WI38 (cell line): Measurements from ENCODE around the gene FAM181A.

Source experiments
- H3K4me3 ChIP-seq: 2 replicates; pipeline ENCODE4 v1.5.1; 2011; ENCODE audit warnings: low read depth, mild to moderate bottlenecking, control low read depth, low read length
- TF ChIP-seq, protein P1 (sequence below): IDR thresholded peaks from 2 replicates; pipeline ENCODE4 v1.5.1; 2012; ENCODE audit warnings: low read depth, mild to moderate bottlenecking, control low read depth, low read length

Gene FAM181A

DNA sequence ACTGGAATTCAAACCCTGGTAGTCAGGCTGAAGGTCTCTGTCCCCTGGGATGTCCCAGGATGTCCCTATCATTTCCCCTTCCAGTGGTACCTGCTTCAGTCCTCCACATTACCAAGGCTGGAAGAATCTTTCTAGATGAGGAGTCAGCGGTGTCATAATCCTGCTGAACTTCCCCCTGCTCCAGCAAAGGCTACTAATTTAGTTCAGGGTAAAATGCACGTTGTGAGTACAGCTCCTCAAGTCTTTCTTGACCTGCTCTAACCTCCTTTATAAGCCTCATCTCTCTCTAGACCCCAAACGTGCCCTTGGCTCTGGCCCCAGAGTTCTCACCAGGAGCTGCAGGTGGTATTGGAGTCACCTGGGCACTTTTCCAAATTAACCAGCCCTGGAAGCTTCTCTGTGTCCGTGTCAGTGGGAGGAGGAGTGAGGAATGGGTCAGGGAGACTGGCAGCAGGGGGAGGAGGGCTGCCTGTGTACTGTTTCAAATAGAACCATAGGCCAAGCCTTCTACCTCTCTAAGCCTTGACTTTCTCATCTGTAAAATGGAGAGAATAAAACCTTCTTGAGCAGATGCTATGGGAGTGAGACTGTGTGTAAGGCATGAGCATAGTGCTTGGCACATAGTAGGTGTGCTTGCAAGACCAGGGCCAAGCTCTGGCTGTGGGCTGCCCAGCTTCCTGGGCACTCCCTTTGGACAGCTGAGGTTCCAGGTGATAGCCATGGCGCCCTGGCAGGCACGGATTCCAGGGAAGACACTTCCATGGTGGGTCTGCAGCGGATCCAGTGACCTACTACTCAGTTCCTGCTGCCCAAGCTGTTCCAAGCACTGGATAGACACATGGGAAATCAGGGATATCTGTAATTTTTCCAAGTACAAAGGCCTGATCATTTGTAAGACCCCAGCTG, 24.7 kb downstream of the FAM181A start:
- H3K4me3 ChIP-seq, result no peak overlapping the region
- TF ChIP-seq, protein P1, sequence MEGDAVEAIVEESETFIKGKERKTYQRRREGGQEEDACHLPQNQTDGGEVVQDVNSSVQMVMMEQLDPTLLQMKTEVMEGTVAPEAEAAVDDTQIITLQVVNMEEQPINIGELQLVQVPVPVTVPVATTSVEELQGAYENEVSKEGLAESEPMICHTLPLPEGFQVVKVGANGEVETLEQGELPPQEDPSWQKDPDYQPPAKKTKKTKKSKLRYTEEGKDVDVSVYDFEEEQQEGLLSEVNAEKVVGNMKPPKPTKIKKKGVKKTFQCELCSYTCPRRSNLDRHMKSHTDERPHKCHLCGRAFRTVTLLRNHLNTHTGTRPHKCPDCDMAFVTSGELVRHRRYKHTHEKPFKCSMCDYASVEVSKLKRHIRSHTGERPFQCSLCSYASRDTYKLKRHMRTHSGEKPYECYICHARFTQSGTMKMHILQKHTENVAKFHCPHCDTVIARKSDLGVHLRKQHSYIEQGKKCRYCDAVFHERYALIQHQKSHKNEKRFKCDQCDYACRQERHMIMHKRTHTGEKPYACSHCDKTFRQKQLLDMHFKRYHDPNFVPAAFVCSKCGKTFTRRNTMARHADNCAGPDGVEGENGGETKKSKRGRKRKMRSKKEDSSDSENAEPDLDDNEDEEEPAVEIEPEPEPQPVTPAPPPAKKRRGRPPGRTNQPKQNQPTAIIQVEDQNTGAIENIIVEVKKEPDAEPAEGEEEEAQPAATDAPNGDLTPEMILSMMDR, result no peak

GRCh38 chr14:93952829-93953228, 25.7 kb downstream of the FAM181A start:
- no peak overlapping the region for H3K4me3 ChIP-seq

GRCh38 chr14:93953263-93953662, 26.1 kb downstream of the FAM181A start:
- no peak overlapping the region for H3K4me3 ChIP-seq
- TF ChIP-seq, protein P1, result no peak

More at GRCh38 chr14:93952829-93953228, 25.7 kb downstream of the FAM181A start:
- TF ChIP-seq, protein P1, result no peak

DNA sequence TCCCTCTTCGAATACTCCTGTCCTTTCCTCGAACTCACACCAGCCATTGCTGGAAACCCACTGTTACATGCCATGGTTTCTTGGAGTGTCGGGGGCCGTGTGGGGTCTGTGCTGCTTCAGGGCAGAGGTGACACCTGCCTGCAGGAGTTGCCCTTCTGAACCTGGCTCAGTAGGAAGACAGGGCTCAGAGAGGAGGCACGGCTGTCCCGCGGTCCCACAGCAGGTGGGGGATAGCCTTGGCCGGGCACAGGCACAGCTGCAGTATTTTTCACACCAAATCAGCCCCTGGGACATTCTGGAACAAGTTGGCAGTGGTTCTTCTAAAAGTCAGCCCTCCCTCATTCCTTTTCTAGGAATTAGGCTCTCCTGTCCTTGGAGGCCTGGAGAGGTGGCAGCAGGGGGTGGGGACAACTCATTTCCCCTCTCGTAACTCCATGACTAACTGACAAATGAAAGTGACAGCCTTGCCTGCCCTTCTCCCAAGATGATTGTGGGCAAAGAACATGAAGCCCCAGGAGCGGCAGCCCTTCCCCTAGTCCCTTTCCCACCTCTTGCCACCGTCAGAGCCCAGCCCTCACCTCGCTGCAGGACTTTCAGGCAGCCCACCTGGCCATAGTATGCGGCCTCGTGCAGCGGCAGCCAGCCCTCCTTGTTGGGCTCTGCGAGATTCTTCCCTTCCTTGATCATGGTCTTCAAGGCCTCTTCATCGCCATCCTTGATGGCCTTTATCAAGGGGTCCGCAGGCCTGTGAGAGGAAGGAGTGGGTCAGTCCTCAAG, 26.8 kb downstream of the FAM181A start:
- TF ChIP-seq, protein P1, result no peak
- H3K4me3 ChIP-seq, result no peak overlapping the region

- no peak overlapping the region for H3K4me3 ChIP-seq
- TF ChIP-seq, protein P1, result no peak
Measured at GRCh38 chr14:93954516-93954830, 27.3 kb downstream of the FAM181A start.

DNA sequence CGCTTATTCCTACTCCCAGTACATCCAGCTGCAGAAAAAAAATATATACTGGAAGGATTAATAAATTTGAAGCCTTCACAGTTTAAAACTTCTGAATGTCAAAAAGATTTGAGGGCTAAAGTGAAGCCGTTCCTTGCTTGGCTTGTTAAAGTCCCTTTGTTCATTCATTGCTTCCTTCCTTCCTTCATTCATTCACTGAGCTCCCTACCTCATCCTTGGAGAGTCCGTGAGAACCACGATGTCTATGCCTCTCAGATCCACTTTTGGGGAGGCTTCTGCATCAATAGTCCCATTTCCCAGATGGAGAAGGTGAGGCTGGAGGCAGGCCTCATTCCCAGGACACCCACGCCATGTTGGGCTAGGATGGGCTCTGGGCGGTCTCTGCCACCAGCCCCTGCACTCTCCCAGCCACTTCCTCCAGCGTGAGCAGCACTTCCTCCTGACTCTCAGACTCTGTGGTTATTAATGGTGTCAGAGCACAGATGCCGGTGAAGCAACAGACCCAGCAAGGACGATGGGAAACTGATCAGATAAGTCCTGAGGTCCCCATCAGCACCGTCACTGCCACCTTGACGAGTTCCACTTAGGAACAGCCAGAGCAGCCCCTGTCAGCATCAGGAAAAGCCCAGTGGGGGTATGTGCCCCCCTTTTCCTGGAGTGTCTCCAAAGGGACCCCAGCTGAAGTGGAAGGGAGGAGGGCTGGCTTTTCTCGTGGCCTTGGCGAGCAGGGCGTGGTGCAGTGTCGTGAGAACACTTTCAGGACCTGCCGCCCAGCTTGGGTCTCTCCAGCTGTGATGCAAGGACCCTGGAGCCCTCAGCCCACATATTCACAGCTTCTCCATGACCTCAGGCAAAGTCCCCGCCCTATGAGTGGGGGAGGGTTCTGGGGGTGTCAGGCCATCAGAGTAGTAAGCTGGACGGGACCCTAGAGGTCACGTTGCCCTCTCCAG, 28.0 kb downstream of the FAM181A start:
- H3K4me3 ChIP-seq, result no peak overlapping the region
- TF ChIP-seq, protein P1, result no peak
